KMS-11 (cell line): ENCODE measurements around the gene ITSN1.

ENCODE experiments used
- H2AFZ ChIP-seq: fragments of 200-600 bp; sonication (generic); 2 replicates; pipeline ENCODE4 v1.6.1; 2016; ENCODE audit warnings: antibody characterized with exemption, mixed run types, low read depth
- H3K27ac ChIP-seq: fragments of 200-600 bp; sonication (generic); 2 replicates; pipeline ENCODE4 v1.6.1; 2016; ENCODE audit warnings: mild to moderate bottlenecking, mixed run types
- H3K27me3 ChIP-seq: fragments of 200-600 bp; sonication (generic); 2 replicates; pipeline ENCODE4 v1.6.1; 2017; ENCODE audit warnings: mild to moderate bottlenecking, low read depth, mixed run types, moderate library complexity; ENCODE audit not compliant: insufficient read depth
- H3K36me3 ChIP-seq: fragments of 200-600 bp; sonication (generic); 2 replicates; pipeline ENCODE4 v1.6.1; 2017; ENCODE audit warnings: mild to moderate bottlenecking, mixed run types; ENCODE audit not compliant: insufficient read depth
- H3K4me1 ChIP-seq: fragments of 200-600 bp; sonication (generic); 2 replicates; pipeline ENCODE4 v1.6.1; 2016; ENCODE audit warnings: mild to moderate bottlenecking, low read depth, mixed run types; ENCODE audit not compliant: poor library complexity, severe bottlenecking
- H3K4me2 ChIP-seq: fragments of 200-600 bp; sonication (generic); 2 replicates; pipeline ENCODE4 v1.7.0; 2016; ENCODE audit warnings: mild to moderate bottlenecking, mixed run types
- H3K4me3 ChIP-seq: fragments of 200-600 bp; sonication (generic); IDR thresholded peaks from 2 replicates; pipeline ENCODE4 v1.6.1; 2017; ENCODE audit warnings: low read depth, low read length, mixed read lengths; ENCODE audit not compliant: insufficient read depth
- H3K79me2 ChIP-seq: fragments of 200-600 bp; sonication (generic); 2 replicates; pipeline ENCODE4 v1.6.1; 2016; ENCODE audit warnings: low read depth, mixed run types; ENCODE audit not compliant: insufficient read depth
- H3K9ac ChIP-seq: fragments of 200-600 bp; sonication (generic); 2 replicates; pipeline ENCODE4 v1.6.1; 2016; ENCODE audit warnings: mild to moderate bottlenecking, mixed run types
- H4K20me1 ChIP-seq: fragments of 200-600 bp; sonication (generic); 2 replicates; pipeline ENCODE4 v1.6.1; 2016; ENCODE audit warnings: mild to moderate bottlenecking, mixed run types; ENCODE audit not compliant: insufficient read depth
- TF ChIP-seq, protein P1 (sequence below): fragments of 200-600 bp; sonication (generic); conservative IDR thresholded peaks from 2 replicates; pipeline ENCODE4 v1.6.1; 2017; ENCODE audit warnings: low read depth, mild to moderate bottlenecking, antibody characterized with exemption, low read length, moderate library complexity, mixed read lengths

The ITSN1 gene

DNA sequence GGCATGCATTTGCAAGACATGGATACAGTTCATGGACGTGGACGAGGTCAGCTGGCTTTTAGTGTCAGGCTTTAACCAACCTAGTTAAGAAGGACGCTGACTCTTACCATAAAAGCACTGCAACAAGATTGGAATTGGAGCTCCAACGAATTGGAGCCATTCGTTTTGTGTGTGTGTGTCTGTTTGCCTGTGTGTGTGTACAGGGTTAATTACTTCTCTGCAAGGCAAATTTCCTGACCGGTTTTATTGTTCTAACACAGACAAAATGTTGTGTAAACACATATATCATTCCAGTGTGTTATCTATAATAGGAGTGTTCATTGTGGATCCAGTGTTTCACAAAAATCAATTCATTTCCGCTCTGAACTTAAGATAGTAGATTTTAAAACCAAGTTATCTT lies 7.9 kb downstream of the ITSN1 start:
- TF ChIP-seq, protein P1, sequence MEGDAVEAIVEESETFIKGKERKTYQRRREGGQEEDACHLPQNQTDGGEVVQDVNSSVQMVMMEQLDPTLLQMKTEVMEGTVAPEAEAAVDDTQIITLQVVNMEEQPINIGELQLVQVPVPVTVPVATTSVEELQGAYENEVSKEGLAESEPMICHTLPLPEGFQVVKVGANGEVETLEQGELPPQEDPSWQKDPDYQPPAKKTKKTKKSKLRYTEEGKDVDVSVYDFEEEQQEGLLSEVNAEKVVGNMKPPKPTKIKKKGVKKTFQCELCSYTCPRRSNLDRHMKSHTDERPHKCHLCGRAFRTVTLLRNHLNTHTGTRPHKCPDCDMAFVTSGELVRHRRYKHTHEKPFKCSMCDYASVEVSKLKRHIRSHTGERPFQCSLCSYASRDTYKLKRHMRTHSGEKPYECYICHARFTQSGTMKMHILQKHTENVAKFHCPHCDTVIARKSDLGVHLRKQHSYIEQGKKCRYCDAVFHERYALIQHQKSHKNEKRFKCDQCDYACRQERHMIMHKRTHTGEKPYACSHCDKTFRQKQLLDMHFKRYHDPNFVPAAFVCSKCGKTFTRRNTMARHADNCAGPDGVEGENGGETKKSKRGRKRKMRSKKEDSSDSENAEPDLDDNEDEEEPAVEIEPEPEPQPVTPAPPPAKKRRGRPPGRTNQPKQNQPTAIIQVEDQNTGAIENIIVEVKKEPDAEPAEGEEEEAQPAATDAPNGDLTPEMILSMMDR, result no peak
- no peak overlapping the region for H2AFZ ChIP-seq
- H4K20me1 ChIP-seq, result no peaks in the 10 kb centered on the region; the same call in 1 of the 2 replicates
- H3K9ac ChIP-seq, result no peak overlapping the region
- no peak overlapping the region for H3K4me3 ChIP-seq
- H3K27me3 ChIP-seq, result no peaks in the 10 kb centered on the region
- no peaks in the 10 kb centered on the region for H3K36me3 ChIP-seq
- no peaks in the 10 kb centered on the region for H3K4me1 ChIP-seq
- H3K4me2 ChIP-seq, result no peak overlapping the region
- peaks cover 4% of the 10 kb centered on the region; the same call in 1 of the 2 replicates for H3K79me2 ChIP-seq
- no peak overlapping the region for H3K27ac ChIP-seq

GRCh38 chr21:33650929-33651509 lies 8.7 kb downstream of the ITSN1 start:
- Histone ChIP-seq H3K79me2 (peaks cover 4% of the 10 kb centered on the region; the same call in 1 of the 2 replicates), H3K4me2 (no peak overlapping the region), H2AFZ (no peak overlapping the region), H3K27me3 (no peaks in the 10 kb centered on the region), H3K36me3 (no peaks in the 10 kb centered on the region), H3K9ac (no peak overlapping the region), H4K20me1 (no peaks in the 10 kb centered on the region; the same call in 1 of the 2 replicates), H3K4me3 (no peak overlapping the region), H3K4me1 (no peaks in the 10 kb centered on the region), H3K27ac (no peak overlapping the region)
- TF ChIP-seq, protein P1, result no peak

DNA sequence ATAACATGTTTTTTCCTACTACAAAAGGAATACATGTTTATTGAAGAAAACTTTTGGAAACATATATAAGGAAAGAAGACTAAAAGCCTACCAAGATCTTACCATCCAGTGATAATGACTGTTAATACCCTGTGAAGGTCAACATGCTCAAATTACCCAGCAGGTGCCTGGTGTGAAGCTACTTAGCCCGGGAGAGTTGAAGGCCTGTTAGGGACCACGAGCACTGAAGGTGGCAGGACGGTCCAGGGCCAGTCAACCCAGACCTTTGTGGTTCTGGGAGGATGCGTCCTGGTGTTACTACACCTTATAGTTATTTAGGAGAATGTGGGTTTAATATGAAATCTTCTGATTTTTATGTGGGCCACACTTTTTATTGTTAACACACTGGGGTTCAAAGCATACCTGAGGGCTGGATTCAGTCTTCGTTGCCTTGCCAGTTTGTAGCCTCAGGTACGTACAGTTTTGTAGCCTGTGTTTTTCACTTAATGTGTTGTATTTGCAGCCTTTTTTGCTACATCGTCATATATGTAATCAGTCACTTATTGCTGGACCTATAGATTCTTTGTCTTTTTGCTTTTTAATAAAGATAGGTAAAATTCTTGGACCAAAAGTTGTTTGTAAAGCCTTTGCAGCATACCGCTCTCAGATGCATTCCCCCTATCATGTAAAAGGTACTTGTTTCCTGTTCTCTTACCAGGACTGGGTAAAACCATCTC lies 9.8 kb downstream of the ITSN1 start:
- no peak overlapping the region for H3K4me3 ChIP-seq
- no peaks in the 10 kb centered on the region; the same call in 1 of the 2 replicates for H4K20me1 ChIP-seq
- TF ChIP-seq, protein P1, result no peak
- no peaks in the 10 kb centered on the region for H3K27me3 ChIP-seq
- H3K9ac ChIP-seq, result no peak overlapping the region
- no peaks in the 10 kb centered on the region for H3K36me3 ChIP-seq
- no peak overlapping the region for H2AFZ ChIP-seq
- peaks cover 4% of the 10 kb centered on the region; the same call in 1 of the 2 replicates for H3K79me2 ChIP-seq
- no peaks in the 10 kb centered on the region for H3K4me1 ChIP-seq
- H3K27ac ChIP-seq, result no peak overlapping the region
- no peak overlapping the region for H3K4me2 ChIP-seq

DNA sequence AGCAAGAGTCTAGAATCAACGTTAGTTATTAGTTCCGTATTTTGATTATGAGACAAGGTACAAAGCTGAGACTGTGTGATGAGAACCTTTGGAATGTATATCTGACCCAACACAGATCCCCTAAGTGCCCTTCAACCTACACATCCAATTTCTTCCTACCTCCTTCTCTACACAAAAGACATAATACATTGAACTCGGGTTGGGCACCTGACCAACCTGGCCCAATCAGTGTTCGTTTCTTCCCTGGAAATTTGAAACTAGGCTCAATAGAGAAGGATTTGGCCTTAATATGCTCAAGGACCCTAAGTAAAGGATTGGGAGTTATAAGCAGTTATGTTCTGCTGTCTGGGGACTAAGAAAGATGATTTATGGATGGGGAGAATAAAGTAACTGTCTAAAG lies 12.1 kb downstream of the ITSN1 start:
- TF ChIP-seq, protein P1, result no peak

More for the DNA sequence above, 12.1 kb downstream of the ITSN1 start:
- Histone ChIP-seq H2AFZ (no peak overlapping the region), H3K4me1 (no peaks in the 10 kb centered on the region), H3K27me3 (no peaks in the 10 kb centered on the region), H3K79me2 (no peaks in the 10 kb centered on the region), H3K27ac (no peak overlapping the region), H3K4me2 (no peak overlapping the region), H4K20me1 (no peaks in the 10 kb centered on the region), H3K9ac (no peak overlapping the region), H3K36me3 (no peaks in the 10 kb centered on the region), H3K4me3 (no peak overlapping the region)
